Body of pancreas (tissue), 4 donors: Measurements from ENCODE around the gene TMEM250. TPM values are rescaled to one million over a fixed set of nuclear protein-coding genes. Genes with fewer than 3 reads are reported as not detected.

Experiments used
- ATAC-seq: fragments of 150-250 bp; one replicate; pipeline ENCODE4 v1.9.1; 2016
- DNase-seq, 4 donors: peaks; one replicate each; pipeline ENCODE4 v3.0.0-alpha.2; 2019
- H3K27ac ChIP-seq, 4 donors: fragments of 200-600 bp; sonication (generic); 1 replicate in 3 of 4; 2 replicates in 1 of 4; pipeline versions ENCODE4 v1.5.1 to v1.6.1; 2016 to 2019; ENCODE audit warnings: mild to moderate bottlenecking in 1 of 4, mixed read lengths in 1 of 4, moderate library complexity in 1 of 4
- H3K27me3 ChIP-seq, 2 donors: fragments of 200-600 bp; sonication (generic); one replicate each; pipeline ENCODE4 v1.6.0; 2016; ENCODE audit warnings: mild to moderate bottlenecking in 1 of 2
- H3K36me3 ChIP-seq, 2 donors: fragments of 200-600 bp; sonication (generic); replicated peaks in 1 of 2; 2 replicates each; pipeline ENCODE4 v1.5.1; 2016; ENCODE audit warnings: low read depth in 2 of 2; ENCODE audit not compliant: insufficient read depth in 1 of 2
- H3K4me1 ChIP-seq: fragments of 200-600 bp; sonication (generic); one replicate; pipeline ENCODE4 v1.6.0; 2016
- H3K4me3 ChIP-seq, 2 donors: fragments of 200-600 bp; sonication (generic); 1 replicate in 1 of 2; 2 replicates in 1 of 2; pipeline ENCODE4 v1.5.1; 2016 to 2019
- H3K9me3 ChIP-seq, 3 donors: fragments of 200-600 bp; sonication (generic); 1 replicate in 2 of 3; 2 replicates in 1 of 3; pipeline ENCODE4 v1.5.1; 2016
- CTCF ChIP-seq, 7 experiments: fragments of 450-650 bp in 4 of 7; fragments of 200-600 bp in 3 of 7; sonication (generic) in 3 of 7; IDR thresholded peaks; one replicate each; pipeline ENCODE4 v1.5.1; 2016 to 2019; ENCODE audit warnings: antibody characterized with exemption in 7 of 7
- POLR2A ChIP-seq, 3 donors: fragments of 450-650 bp; IDR thresholded peaks; one replicate each; pipeline ENCODE4 v1.6.1; 2016; ENCODE audit warnings: antibody characterized with exemption in 3 of 3, mild to moderate bottlenecking in 2 of 3
- WGBS, 2 donors: methylation state at CpG; one replicate each; pipeline ENCODE4 v1.1.5; 2017; 5-methylcytosine and 5-hydroxymethylcytosine counted together
- intact Hi-C: fragments of 100-400 bp; cut with DNase I; formaldehyde crosslinking; loops from one replicate; pipeline ENCODE4 v1.15.1; 2023
- total RNA-seq, 2 donors: library from RNA; depleted of rRNA; stranded (reverse); fragments of >200 nt; gene quantifications; one replicate each; pipeline ENCODE4 v1.1.0, GENCODE V29; 2016

TMEM250 gene
- total RNA-seq, 2 donors from 2014 or later: 21.3 to 47.1 TPM

- ATAC-seq (no peak), DNase-seq (no peak)
- H3K4me1 ChIP-seq: peaks cover 28% of the 10 kb centered on the region
- no peaks in the 10 kb centered on the region for H3K27me3 ChIP-seq
- peak overlapping the region; percentile 63 to 83 for H3K4me3 ChIP-seq
- intact Hi-C loops: no loop called here
- peak overlapping the region; percentile 77 to 97 (median 84) for H3K27ac ChIP-seq
- H3K36me3 ChIP-seq: peaks cover 0 to 7% of the 10 kb centered on the region in 2 donors
- 0 to 39% methylated on average over 4 to 23 of the region's 23 CpGs for WGBS, 2 donors
- no peaks in the 10 kb centered on the region for H3K9me3 ChIP-seq
- TF ChIP-seq CTCF (IDR thresholded peaks at IDR 0.05): no peak
- no peak for TF ChIP-seq POLR2A (IDR thresholded peaks at IDR 0.05)
These were observed 1.3 kb downstream of the TMEM250 start for GRCh38 chr9:136117291-136117915.

- no peak overlapping the region for H3K27ac ChIP-seq
- TF ChIP-seq CTCF (IDR thresholded peaks at IDR 0.05): no peak
- 93 to 96% methylated on average over 55 to 62 of the region's 69 CpGs for WGBS, 2 donors
- H3K9me3 ChIP-seq: no peaks in the 10 kb centered on the region
- intact Hi-C loops: no loop called here
- H3K4me1 ChIP-seq: peaks cover 28% of the 10 kb centered on the region
- no peak overlapping the region for H3K4me3 ChIP-seq
- DNase-seq (no peak), ATAC-seq (no peak)
- no peaks in the 10 kb centered on the region for H3K27me3 ChIP-seq
- H3K36me3 ChIP-seq: peaks cover 0 to 7% of the 10 kb centered on the region in 2 donors
These were observed 2.1 kb downstream of the TMEM250 start for GRCh38 chr9:136116360-136117098.

- intact Hi-C loops: no loop called here
- peaks cover 0 to 7% of the 10 kb centered on the region in 2 donors for H3K36me3 ChIP-seq
These were observed 2.9 kb downstream of the TMEM250 start for GRCh38 chr9:136115641-136116359.

GRCh38 chr9:136115206-136115605 is 3.5 kb downstream of the TMEM250 start:
- no peak for TF ChIP-seq CTCF (IDR thresholded peaks at IDR 0.05)
- TF ChIP-seq POLR2A (IDR thresholded peaks at IDR 0.05): no peak
- intact Hi-C loops: no loop called here
- H3K4me3 ChIP-seq: no peak overlapping the region
- ATAC-seq (no peak), DNase-seq (no peak)
- peaks cover 0 to 7% of the 10 kb centered on the region in 2 donors for H3K36me3 ChIP-seq
- H3K27me3 ChIP-seq: no peaks in the 10 kb centered on the region
- no peak overlapping the region for H3K27ac ChIP-seq
- peaks cover 30% of the 10 kb centered on the region for H3K4me1 ChIP-seq
- WGBS, 2 donors: 96 to 100% methylated on average over 4 to 13 of the region's 13 CpGs
- H3K9me3 ChIP-seq: no peaks in the 10 kb centered on the region

More at GRCh38 chr9:136115641-136116359, 2.9 kb downstream of the TMEM250 start:
- TF ChIP-seq POLR2A (IDR thresholded peaks at IDR 0.05) (no peak), CTCF (IDR thresholded peaks at IDR 0.05) (no peak)
- WGBS, 2 donors: 90 to 91% methylated on average over 13 to 21 of the region's 22 CpGs
- Histone ChIP-seq H3K27me3 (no peaks in the 10 kb centered on the region), H3K4me1 (peaks cover 28% of the 10 kb centered on the region), H3K27ac (no peak overlapping the region), H3K4me3 (no peak overlapping the region), H3K9me3 (no peaks in the 10 kb centered on the region)
- DNase-seq (no peak), ATAC-seq (no peak)
